Prostate gland (tissue), 2 donors: Measurements from ENCODE around the gene VTA1.

Experiments
- POLR2A ChIP-seq: fragments of 450-650 bp; IDR thresholded peaks from one replicate; pipeline ENCODE4 v1.6.1; 2016; ENCODE audit warnings: antibody characterized with exemption, mild to moderate bottlenecking
- POLR2AphosphoS5 ChIP-seq: sonication (generic); formaldehyde crosslinking; IDR thresholded peaks from one replicate; pipeline ENCODE4 v1.6.1; 2017; ENCODE audit warnings: antibody characterized with exemption
- TF ChIP-seq, protein P1 (sequence below), 4 experiments: fragments of 200-600 bp in 2 of 4; fragments of 450-650 bp in 2 of 4; sonication (generic) in 2 of 4; IDR thresholded peaks; 1 replicate in 3 of 4; 2 replicates in 1 of 4; pipeline ENCODE4 v1.5.1; 2016 to 2019; ENCODE audit warnings: antibody characterized with exemption in 4 of 4, mild to moderate bottlenecking in 2 of 4, moderate library complexity in 2 of 4

DNA sequence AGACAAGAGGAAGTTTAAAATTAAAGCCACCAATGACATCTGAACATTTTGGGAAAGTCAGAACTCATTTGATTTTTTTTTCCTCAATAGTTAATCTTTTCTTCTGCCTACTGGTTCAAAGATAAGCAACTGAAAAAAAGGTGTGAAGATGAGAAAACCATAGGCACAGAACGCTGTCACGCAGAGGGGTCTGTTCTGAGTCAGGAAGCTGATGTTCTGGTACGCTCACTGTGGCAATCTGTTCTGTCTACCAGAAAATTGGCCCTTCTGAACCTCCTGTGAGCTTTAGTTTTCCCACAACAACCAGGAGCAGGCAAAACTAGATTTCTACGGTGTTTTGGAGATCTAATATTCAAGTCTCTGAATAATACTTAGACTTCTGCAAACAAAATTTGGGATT, 78.1 kb downstream of the VTA1 start:
- TF ChIP-seq, protein P1, sequence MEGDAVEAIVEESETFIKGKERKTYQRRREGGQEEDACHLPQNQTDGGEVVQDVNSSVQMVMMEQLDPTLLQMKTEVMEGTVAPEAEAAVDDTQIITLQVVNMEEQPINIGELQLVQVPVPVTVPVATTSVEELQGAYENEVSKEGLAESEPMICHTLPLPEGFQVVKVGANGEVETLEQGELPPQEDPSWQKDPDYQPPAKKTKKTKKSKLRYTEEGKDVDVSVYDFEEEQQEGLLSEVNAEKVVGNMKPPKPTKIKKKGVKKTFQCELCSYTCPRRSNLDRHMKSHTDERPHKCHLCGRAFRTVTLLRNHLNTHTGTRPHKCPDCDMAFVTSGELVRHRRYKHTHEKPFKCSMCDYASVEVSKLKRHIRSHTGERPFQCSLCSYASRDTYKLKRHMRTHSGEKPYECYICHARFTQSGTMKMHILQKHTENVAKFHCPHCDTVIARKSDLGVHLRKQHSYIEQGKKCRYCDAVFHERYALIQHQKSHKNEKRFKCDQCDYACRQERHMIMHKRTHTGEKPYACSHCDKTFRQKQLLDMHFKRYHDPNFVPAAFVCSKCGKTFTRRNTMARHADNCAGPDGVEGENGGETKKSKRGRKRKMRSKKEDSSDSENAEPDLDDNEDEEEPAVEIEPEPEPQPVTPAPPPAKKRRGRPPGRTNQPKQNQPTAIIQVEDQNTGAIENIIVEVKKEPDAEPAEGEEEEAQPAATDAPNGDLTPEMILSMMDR (IDR thresholded peaks at IDR 0.05) = no peak
- no peak for TF ChIP-seq POLR2AphosphoS5
- TF ChIP-seq POLR2A = no peak
